Measurements from ENCODE around the gene JPT1. TPM values are rescaled to one million over a fixed set of nuclear protein-coding genes. Genes with fewer than 3 reads are reported as not detected.
"Not testable (repeated sequence)": the region's sequence is repeated elsewhere in the genome, so short reads cannot be mapped to it uniquely, and the experiment has no call there.

The JPT1 gene
- total and polyA plus RNA-seq, 8 donors: 8.0 to 405 (median 115) TPM

DNA sequence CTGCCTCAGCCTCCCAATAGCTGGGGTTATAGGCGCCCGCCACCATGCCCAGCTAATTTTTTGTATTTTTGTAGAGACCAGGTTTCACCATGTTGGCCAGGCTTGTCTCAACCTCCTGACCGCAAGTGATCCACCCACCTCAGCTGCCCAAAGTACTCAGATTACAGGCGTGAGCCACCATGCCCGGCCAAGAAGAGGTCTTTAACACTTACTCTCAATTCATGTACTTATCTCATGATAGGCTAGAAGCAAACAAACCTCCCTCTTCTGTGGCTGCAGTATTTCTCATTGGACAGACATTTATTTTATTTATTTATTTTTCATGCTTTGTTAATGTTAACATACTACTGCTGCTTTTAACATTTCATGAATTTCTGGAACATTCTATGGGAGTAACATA, 15.8 kb downstream of the JPT1 start:
- no peak for TF ChIP-seq POLR2AphosphoS5 (IDR thresholded peaks at IDR 0.05)
- TF ChIP-seq POLR2A (IDR thresholded peaks at IDR 0.05): no peak
- TF ChIP-seq, protein P1, sequence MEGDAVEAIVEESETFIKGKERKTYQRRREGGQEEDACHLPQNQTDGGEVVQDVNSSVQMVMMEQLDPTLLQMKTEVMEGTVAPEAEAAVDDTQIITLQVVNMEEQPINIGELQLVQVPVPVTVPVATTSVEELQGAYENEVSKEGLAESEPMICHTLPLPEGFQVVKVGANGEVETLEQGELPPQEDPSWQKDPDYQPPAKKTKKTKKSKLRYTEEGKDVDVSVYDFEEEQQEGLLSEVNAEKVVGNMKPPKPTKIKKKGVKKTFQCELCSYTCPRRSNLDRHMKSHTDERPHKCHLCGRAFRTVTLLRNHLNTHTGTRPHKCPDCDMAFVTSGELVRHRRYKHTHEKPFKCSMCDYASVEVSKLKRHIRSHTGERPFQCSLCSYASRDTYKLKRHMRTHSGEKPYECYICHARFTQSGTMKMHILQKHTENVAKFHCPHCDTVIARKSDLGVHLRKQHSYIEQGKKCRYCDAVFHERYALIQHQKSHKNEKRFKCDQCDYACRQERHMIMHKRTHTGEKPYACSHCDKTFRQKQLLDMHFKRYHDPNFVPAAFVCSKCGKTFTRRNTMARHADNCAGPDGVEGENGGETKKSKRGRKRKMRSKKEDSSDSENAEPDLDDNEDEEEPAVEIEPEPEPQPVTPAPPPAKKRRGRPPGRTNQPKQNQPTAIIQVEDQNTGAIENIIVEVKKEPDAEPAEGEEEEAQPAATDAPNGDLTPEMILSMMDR (IDR thresholded peaks at IDR 0.05): no peak
- no peak for TF ChIP-seq EP300 (IDR thresholded peaks at IDR 0.05)
- intact Hi-C loops (cut with DNase I; ENCODE audit: low total_unique reads): no loop called here

GRCh38 chr17:75137762-75138161, 16.6 kb downstream of the JPT1 start:
- Histone ChIP-seq H3K4me1 (peaks cover 0 to 27% (median 3%) of the 10 kb centered on the region in 4 donors), H3K36me3 (peaks cover 14 to 44% (median 22%) of the 10 kb centered on the region in 4 donors)
- H3K9me3 ChIP-seq; H3K27me3 ChIP-seq; intact Hi-C loops (cut with DNase I; ENCODE audit: low total_unique reads); H3K4me3 ChIP-seq; H3K27ac ChIP-seq; DNase-seq: not testable (repeated sequence)
- WGBS, 5 donors: 93 to 97% (median 94%) methylated on average over 9 of the region's 9 CpGs

More for the DNA sequence above, 15.8 kb downstream of the JPT1 start:
- Histone ChIP-seq H3K4me1 (peaks cover 0 to 24% (median 3%) of the 10 kb centered on the region in 4 donors), H3K9me3 (no peaks in the 10 kb centered on the region), H3K27ac (peak overlapping the region in 1 of 5 donors; percentile 20), H3K36me3 (peaks cover 14 to 51% (median 24%) of the 10 kb centered on the region in 4 donors), H3K4me3 (no peak overlapping the region), H3K27me3 (no peaks in the 10 kb centered on the region)
- 59 to 82% (median 72%) methylated on average over 5 of the region's 5 CpGs for WGBS, 5 donors
- DNase-seq: no peak

DNA sequence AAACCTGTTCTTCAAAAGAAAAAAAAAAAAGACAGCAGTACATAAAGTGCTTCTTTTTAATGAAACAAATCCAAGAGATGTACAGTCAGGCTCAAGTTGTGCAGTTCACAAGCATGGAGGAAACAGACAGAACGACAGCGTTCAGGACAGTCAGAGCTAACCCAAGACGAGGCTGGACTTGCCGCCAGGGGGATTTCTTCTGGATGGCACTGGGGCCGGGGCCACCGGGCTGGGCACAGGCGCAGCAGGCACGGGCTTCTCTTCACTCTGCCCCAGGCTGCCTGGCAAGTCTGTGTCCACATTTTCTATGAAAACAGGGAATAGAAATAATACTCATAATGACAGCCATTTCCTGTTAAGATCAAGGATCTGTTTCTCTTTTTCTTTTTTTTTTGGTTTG, 18.4 kb downstream of the JPT1 start:
- H3K9me3 ChIP-seq: no peaks in the 10 kb centered on the region
- no peak overlapping the region for H3K27ac ChIP-seq
- no peak for DNase-seq
- H3K27me3 ChIP-seq: no peaks in the 10 kb centered on the region
- H3K4me3 ChIP-seq: no peak overlapping the region
- TF ChIP-seq POLR2A (IDR thresholded peaks at IDR 0.05): no peak
- TF ChIP-seq, protein P1 (IDR thresholded peaks at IDR 0.05): no peak
- TF ChIP-seq POLR2AphosphoS5 (IDR thresholded peaks at IDR 0.05): no peak
- TF ChIP-seq EP300 (IDR thresholded peaks at IDR 0.05): no peak
- WGBS, 5 donors: 85 to 92% (median 90%) methylated on average over 8 of the region's 8 CpGs
- H3K4me1 ChIP-seq: peaks cover under 1 to 32% (median 16%) of the 10 kb centered on the region in 4 donors
- peaks cover 7 to 28% (median 11%) of the 10 kb centered on the region in 4 donors for H3K36me3 ChIP-seq
- intact Hi-C loops (cut with DNase I; ENCODE audit: low total_unique reads): no loop called here

- no peak overlapping the region for H3K4me3 ChIP-seq
- no peaks in the 10 kb centered on the region for H3K9me3 ChIP-seq
- H3K4me1 ChIP-seq: peaks cover 5 to 33% (median 21%) of the 10 kb centered on the region in 4 donors
- WGBS, 5 donors: 78 to 95% (median 89%) methylated on average over 5 of the region's 5 CpGs
- DNase-seq: no peak
- peaks cover 6 to 23% (median 8%) of the 10 kb centered on the region in 4 donors for H3K36me3 ChIP-seq
- intact Hi-C loops (cut with DNase I; ENCODE audit: low total_unique reads): no loop called here
- no peak overlapping the region for H3K27ac ChIP-seq
- TF ChIP-seq POLR2A (IDR thresholded peaks at IDR 0.05) (no peak), EP300 (IDR thresholded peaks at IDR 0.05) (no peak), POLR2AphosphoS5 (IDR thresholded peaks at IDR 0.05) (no peak)
- TF ChIP-seq, protein P1 (IDR thresholded peaks at IDR 0.05): no peak
- H3K27me3 ChIP-seq: no peaks in the 10 kb centered on the region
Observed at GRCh38 chr17:75135452-75135851, 18.9 kb downstream of the JPT1 start.

GRCh38 chr17:75133607-75134347, 20.5 kb downstream of the JPT1 start:
- H3K27ac ChIP-seq; H3K4me3 ChIP-seq; H3K9me3 ChIP-seq; H3K27me3 ChIP-seq; intact Hi-C loops (cut with DNase I; ENCODE audit: low total_unique reads): not testable (repeated sequence)
- WGBS, 5 donors: 74 to 88% (median 82%) methylated on average over 14 of the region's 14 CpGs
- Histone ChIP-seq H3K4me1 (peaks cover 9 to 35% (median 31%) of the 10 kb centered on the region in 4 donors), H3K36me3 (peaks cover 17 to 29% (median 23%) of the 10 kb centered on the region in 4 donors)
- DNase-seq: peak in 1 of 2 donors; percentile 55

Data from stomach (tissue), 9 donors.